Mesothelial cell of epicardium (in vitro differentiated cells): ENCODE data around the gene KLHL29. TPM values are rescaled to one million over a fixed set of nuclear protein-coding genes. Genes with fewer than 3 reads are reported as not detected.

Experiments used
- DNase-seq, 2 experiments: peaks; one replicate each; pipeline ENCODE4 v3.0.0; 2021; ENCODE audit warnings: low spot score in 2 of 2; ENCODE audit not compliant: unreplicated experiment in 2 of 2
- H3K27ac Mint-ChIP-seq: 2 replicates; pipeline ENCODE4 v1.8.0; 2021; ENCODE audit warnings: mixed read lengths
- H3K27me3 Mint-ChIP-seq: 2 replicates; pipeline ENCODE4 v1.8.0; 2021; ENCODE audit warnings: low read depth, mixed read lengths
- H3K36me3 Mint-ChIP-seq: 2 replicates; pipeline ENCODE4 v1.8.0; 2021; ENCODE audit warnings: mixed read lengths
- H3K4me1 Mint-ChIP-seq: 2 replicates; pipeline ENCODE4 v1.8.0; 2021; ENCODE audit warnings: mixed read lengths
- H3K4me3 Mint-ChIP-seq: 2 replicates; pipeline ENCODE4 v1.8.0; 2021; ENCODE audit warnings: mild to moderate bottlenecking, moderate library complexity, mixed read lengths
- H3K9me3 Mint-ChIP-seq: 2 replicates; pipeline ENCODE4 v1.8.0; 2021; ENCODE audit warnings: mixed read lengths
- CTCF ChIP-seq: fragments of 200-600 bp; sonication (generic); IDR thresholded peaks from one replicate; pipeline ENCODE4 v1.5.0; 2021; ENCODE audit warnings: antibody characterized with exemption; ENCODE audit not compliant: unreplicated experiment
- total RNA-seq: library from RNA; stranded (reverse); gene quantifications from 3 replicates; pipeline ENCODE4 v1.2.1, GENCODE V29; 2021

The KLHL29 gene
- total RNA-seq, 1 donor from 2014 or later = 28.3 TPM

- H3K27ac Mint-ChIP-seq = no peak overlapping the region
- no peak for DNase-seq
- H3K4me1 Mint-ChIP-seq = no peaks in the 10 kb centered on the region
- H3K4me3 Mint-ChIP-seq = no peak overlapping the region
- H3K36me3 Mint-ChIP-seq = peaks cover 2% of the 10 kb centered on the region
- TF ChIP-seq CTCF = no peak
- H3K27me3 Mint-ChIP-seq = no peaks in the 10 kb centered on the region
- H3K9me3 Mint-ChIP-seq = no peaks in the 10 kb centered on the region
These were observed 266.5 kb downstream of the KLHL29 start for GRCh38 chr2:23651187-23652080.

GRCh38 chr2:23653326-23653725 lies 268.3 kb downstream of the KLHL29 start:
- Mint-ChIP-seq H3K27me3 (no peaks in the 10 kb centered on the region), H3K4me1 (peaks cover 7% of the 10 kb centered on the region), H3K36me3 (peaks cover 2% of the 10 kb centered on the region), H3K27ac (no peak overlapping the region), H3K9me3 (no peaks in the 10 kb centered on the region), H3K4me3 (no peak overlapping the region)
- no peak for DNase-seq
- no peak for TF ChIP-seq CTCF

- H3K27ac Mint-ChIP-seq = no peak overlapping the region
- DNase-seq = no peak
- peaks cover 13% of the 10 kb centered on the region for H3K4me1 Mint-ChIP-seq
- no peaks in the 10 kb centered on the region for H3K27me3 Mint-ChIP-seq
- peaks cover under 1% of the 10 kb centered on the region for H3K36me3 Mint-ChIP-seq
- no peak overlapping the region for H3K4me3 Mint-ChIP-seq
- H3K9me3 Mint-ChIP-seq = no peaks in the 10 kb centered on the region
- no peak for TF ChIP-seq CTCF
These were observed 269.8 kb downstream of the KLHL29 start for GRCh38 chr2:23654756-23655155.

- DNase-seq = no peak
- Mint-ChIP-seq H3K4me3 (no peak overlapping the region), H3K36me3 (peaks cover 5% of the 10 kb centered on the region), H3K9me3 (no peaks in the 10 kb centered on the region), H3K27ac (no peak overlapping the region), H3K4me1 (peaks cover 13% of the 10 kb centered on the region), H3K27me3 (no peaks in the 10 kb centered on the region)
- no peak for TF ChIP-seq CTCF
These were observed 271.1 kb downstream of the KLHL29 start for GRCh38 chr2:23655934-23656596.

GRCh38 chr2:23656597-23656973 lies 271.6 kb downstream of the KLHL29 start:
- TF ChIP-seq CTCF = no peak
- Mint-ChIP-seq H3K36me3 (peaks cover 5% of the 10 kb centered on the region), H3K27me3 (no peaks in the 10 kb centered on the region), H3K4me3 (no peak overlapping the region), H3K27ac (no peak overlapping the region), H3K4me1 (peaks cover 13% of the 10 kb centered on the region), H3K9me3 (no peaks in the 10 kb centered on the region)
- no peak for DNase-seq
